Testis (tissue), 2 donors: ENCODE results near the gene SPPL3.

Experiments used
- POLR2A ChIP-seq: fragments of 450-650 bp; IDR thresholded peaks from one replicate; pipeline ENCODE4 v1.6.1; 2017; ENCODE audit warnings: antibody characterized with exemption, mild to moderate bottlenecking, moderate library complexity
- TF ChIP-seq, protein P1 (sequence below), 3 experiments: fragments of 450-650 bp in 2 of 3; fragments of 200-600 bp in 1 of 3; sonication (generic) in 1 of 3; IDR thresholded peaks; one replicate each; pipeline ENCODE4 v1.5.1; 2016 to 2019; ENCODE audit warnings: antibody characterized with exemption in 3 of 3, mild to moderate bottlenecking in 2 of 3, moderate library complexity in 1 of 3

DNA sequence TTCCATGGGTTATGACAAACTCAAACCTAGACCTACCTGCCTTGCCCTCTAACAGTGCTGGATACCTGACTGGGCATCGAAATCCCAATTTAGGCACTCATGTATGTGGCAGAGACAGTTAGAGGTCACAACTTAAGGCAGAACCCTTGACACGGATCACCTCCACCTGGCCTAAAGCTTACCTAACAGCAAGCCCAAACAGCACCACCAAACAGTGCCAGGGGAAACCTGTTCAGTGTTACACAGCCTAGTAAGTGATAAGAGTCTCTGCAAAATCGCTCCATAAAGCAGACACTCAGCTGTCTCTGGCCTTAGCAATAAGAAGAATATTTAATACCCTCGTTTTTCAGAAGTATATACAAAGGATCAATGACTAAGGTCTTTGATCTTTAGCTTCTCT is 77.8 kb downstream of the SPPL3 start:
- no peak for TF ChIP-seq POLR2A
- TF ChIP-seq, protein P1, sequence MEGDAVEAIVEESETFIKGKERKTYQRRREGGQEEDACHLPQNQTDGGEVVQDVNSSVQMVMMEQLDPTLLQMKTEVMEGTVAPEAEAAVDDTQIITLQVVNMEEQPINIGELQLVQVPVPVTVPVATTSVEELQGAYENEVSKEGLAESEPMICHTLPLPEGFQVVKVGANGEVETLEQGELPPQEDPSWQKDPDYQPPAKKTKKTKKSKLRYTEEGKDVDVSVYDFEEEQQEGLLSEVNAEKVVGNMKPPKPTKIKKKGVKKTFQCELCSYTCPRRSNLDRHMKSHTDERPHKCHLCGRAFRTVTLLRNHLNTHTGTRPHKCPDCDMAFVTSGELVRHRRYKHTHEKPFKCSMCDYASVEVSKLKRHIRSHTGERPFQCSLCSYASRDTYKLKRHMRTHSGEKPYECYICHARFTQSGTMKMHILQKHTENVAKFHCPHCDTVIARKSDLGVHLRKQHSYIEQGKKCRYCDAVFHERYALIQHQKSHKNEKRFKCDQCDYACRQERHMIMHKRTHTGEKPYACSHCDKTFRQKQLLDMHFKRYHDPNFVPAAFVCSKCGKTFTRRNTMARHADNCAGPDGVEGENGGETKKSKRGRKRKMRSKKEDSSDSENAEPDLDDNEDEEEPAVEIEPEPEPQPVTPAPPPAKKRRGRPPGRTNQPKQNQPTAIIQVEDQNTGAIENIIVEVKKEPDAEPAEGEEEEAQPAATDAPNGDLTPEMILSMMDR (IDR thresholded peaks at IDR 0.05) = no peak
